NB4 (cell line): ENCODE results near the gene MAP9.

ENCODE experiments used
- CTCF ChIP-seq: IDR thresholded peaks from one replicate; pipeline ENCODE4 v1.5.1; 2012; ENCODE audit warnings: low read depth, low read length
- MAX ChIP-seq: IDR thresholded peaks from 2 replicates; pipeline ENCODE4 v1.6.1; 2011; ENCODE audit warnings: low read depth, low read length
- POLR2A ChIP-seq: IDR thresholded peaks from 2 replicates; pipeline ENCODE4 v1.6.1; 2011; ENCODE audit warnings: mild to moderate bottlenecking; ENCODE audit not compliant: insufficient read length; ENCODE audit errors: extremely low read depth

GRCh38 chr4:155402941-155403340, 26.2 kb upstream of the MAP9 start:
- TF ChIP-seq CTCF (no peak), MAX (no peak), POLR2A (no peak)
